SK-N-MC (cell line): ENCODE measurements around the gene ATP1A3.

Experiments used
- EZH2 ChIP-seq: fragments of 200-600 bp; sonication (generic); IDR thresholded peaks from one replicate; pipeline ENCODE4 v1.6.1; 2017; ENCODE audit warnings: antibody characterized with exemption
- POLR2AphosphoS5 ChIP-seq: IDR thresholded peaks from 2 replicates; pipeline ENCODE4 v1.6.1; 2012; ENCODE audit warnings: mild to moderate bottlenecking, low read depth, low read length, borderline replicate concordance

- no peak for TF ChIP-seq EZH2
- no peak for TF ChIP-seq POLR2AphosphoS5
Observed at GRCh38 chr19:41933693-41934426, 60.2 kb downstream of the ATP1A3 start.
